Fibroblast of villous mesenchyme (primary cell): ENCODE measurements around the gene SLC12A7. TPM values are rescaled to one million over a fixed set of nuclear protein-coding genes. Genes with fewer than 3 reads are reported as not detected.

ENCODE experiments used
- DNase-seq: peaks from one replicate; pipeline ENCODE4 v3.0.0-alpha.2; 2010; ENCODE audit warnings: low read depth
- H3K4me3 ChIP-seq: 2 replicates; pipeline ENCODE4 v1.5.1; 2011; ENCODE audit warnings: low read depth, mild to moderate bottlenecking, low read length
- CTCF ChIP-seq: IDR thresholded peaks from 2 replicates; pipeline ENCODE4 v1.5.1; 2012; ENCODE audit warnings: low read depth, mild to moderate bottlenecking, low read length; ENCODE audit not compliant: insufficient read depth
- total RNA-seq: library from RNA; depleted of rRNA; stranded (reverse); fragments of >200 nt; gene quantifications from 2 replicates; pipeline ENCODE4 v1.2.3, GENCODE V29; 2012

SLC12A7 gene
- total RNA-seq, 1 donor, result 9.5 TPM

- no peak for TF ChIP-seq CTCF
- H3K4me3 ChIP-seq, result no peak overlapping the region
- DNase-seq, result no peak
Measured at GRCh38 chr5:1115123-1115815, 3.4 kb upstream of the SLC12A7 start.

DNA sequence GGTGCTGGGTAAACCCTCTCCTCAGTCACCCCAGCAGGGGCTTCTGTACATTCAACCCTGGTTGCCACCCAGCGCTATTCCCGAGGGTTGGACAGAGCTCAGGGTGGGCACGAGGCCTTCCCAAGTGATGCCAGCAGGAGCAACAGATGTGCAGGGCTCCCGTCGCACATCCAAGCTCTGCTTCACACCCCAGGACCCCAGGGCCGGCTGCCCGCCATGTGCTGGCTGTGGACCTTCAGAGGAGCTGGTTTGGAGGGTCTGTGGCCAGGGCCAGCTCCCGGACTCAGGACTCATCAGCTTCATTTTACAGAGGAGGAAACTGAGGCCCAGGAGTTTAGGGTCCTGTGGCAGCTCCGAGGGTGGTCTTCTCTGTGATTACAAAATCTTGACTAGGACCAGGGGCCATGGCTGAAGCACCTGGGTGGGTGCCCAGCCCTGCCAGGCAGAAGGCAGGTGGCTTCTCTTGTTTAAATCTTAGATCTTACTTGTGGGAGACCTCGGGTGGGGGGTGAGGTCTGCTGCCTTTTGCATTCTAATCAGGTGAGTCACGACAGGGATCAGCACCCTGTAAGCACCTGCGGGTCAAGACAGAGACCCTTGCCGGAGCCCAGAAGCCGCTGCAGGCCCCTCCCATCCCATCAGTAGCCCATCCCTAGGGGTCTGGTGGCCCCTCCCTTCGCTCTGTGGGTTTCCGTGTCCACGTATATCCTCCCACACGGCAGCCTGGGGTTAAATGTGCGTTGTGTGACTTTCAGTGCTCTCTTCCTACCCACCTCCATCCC, 2.1 kb upstream of the SLC12A7 start:
- no peak for TF ChIP-seq CTCF

DNA sequence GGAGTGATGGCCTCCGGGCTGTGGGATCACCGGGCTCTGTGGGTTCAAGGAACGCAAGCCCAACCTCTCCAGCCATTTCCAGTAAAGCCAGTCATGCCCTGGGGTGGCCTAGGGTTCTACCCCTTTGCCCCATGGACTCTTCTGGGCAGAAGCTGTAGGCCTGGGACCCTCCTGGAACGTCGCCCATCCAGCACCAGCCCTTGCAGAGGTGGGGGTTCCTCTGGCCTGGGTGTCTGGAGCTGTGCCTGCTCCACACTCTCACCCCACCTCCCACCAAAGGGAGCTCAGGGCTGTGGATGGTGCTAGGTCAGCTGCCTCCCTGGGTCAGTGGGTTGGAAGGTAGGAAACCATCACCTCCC, 1.4 kb upstream of the SLC12A7 start:
- no peak overlapping the region for H3K4me3 ChIP-seq
- no peak for DNase-seq
- no peak for TF ChIP-seq CTCF

More for the DNA sequence above, 2.1 kb upstream of the SLC12A7 start:
- no peak for DNase-seq
- H3K4me3 ChIP-seq, result no peak overlapping the region

DNA sequence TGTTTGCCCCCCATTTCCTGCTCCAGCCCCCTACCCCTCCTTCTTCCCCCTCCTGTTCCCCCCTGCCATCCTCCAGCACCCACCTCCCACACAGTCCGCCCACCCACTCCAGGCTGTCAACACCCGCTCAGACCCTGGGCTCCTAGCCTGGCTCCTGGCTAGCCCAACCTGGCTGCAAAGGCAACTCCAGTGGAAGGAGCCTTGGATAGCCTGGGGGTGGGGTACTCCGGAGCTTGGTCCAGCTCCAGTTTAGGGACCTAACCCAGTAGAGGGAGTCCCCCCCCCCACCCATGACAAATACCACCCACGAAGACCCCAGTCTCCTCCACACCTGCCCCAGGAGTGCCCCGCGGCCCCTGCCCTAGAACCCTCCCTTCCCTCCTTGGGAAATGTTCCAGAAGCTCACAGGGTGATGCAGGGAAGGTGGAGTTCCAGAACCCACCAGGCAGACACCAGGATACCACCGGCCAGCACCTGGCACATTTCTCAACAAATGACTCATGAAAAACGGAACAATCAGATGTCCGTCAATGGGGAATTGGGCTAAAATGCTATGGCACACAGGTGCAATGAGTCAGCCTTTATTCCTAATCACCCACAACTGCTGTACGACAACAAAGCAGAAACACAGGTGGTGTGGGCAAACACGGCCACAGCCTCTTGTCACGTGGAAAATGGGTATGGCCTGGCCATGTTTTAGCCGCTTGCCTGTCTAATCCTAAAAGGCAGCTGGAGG, 901 bp upstream of the SLC12A7 start:
- no peak for DNase-seq
- H3K4me3 ChIP-seq, result no peak overlapping the region
- no peak for TF ChIP-seq CTCF

- H3K4me3 ChIP-seq, result peak overlapping the region; percentile 74
- no peak for TF ChIP-seq CTCF
- DNase-seq, result peak; percentile 37
Measured at GRCh38 chr5:1111241-1111726, 579 bp downstream of the SLC12A7 start.

DNA sequence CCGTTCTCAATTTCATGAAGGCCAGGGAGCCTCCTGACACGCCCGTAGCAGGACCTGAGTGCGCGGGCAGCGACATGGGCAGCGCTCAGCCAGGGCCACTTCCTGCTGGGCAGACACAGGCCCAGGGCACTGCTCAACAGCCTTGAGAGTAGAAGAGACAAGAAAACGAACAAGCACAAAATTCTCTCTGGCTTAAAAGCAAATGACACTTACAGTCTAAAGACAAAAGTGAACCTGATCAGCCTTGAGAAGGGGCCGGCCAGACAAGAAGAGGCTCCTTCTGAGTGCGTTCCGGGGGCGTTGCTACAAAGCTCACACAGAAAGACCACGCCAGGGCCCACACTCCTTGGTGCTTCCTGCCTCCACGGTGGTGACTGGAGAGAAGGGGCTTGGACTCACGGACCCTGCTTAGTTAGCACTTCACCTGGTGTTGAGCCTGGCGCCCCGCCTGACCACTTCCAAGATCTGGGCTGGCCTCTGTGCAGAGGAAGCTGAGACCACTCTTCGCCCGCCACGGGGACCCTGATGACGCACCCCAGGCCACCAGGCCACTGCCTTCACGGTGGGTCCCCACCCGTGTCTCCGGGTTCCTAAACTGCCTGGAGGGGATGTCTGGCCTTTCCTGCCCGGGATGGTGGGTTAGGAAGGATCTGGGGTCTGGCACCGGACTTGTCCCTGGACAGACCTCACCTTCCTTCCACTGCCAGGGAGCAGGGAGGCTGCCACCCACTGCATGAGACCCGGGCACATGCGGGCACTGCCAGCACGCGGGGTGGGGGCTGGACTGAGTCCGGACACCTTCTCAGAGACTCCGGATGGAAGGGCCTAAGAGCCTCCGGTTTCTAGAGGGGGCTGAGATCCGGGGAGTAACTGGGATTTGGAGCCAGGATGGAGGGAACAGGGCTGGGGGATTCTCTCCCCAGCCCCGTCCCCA, 1.3 kb downstream of the SLC12A7 start:
- TF ChIP-seq CTCF, result no peak
- peak overlapping the region; percentile 74 for H3K4me3 ChIP-seq
- DNase-seq, result no peak
